WTC11 (cell line): Measurements from ENCODE around the gene HPS3.
"Not testable (repeated sequence)": the region's sequence is repeated elsewhere in the genome, so short reads cannot be mapped to it uniquely, and the experiment has no call there.

Source experiments
- AFF4 ChIP-seq: sonication (generic); formaldehyde crosslinking; IDR thresholded peaks from 2 replicates; pipeline ENCODE4 v1.8.1; 2023; ENCODE audit warnings: mild to moderate bottlenecking, missing genetic modification reagents, borderline replicate concordance
- CTCF ChIP-seq: fragments of 200-600 bp; IDR thresholded peaks from 2 replicates; pipeline ENCODE4 v1.8.0; 2022; ENCODE audit warnings: antibody characterized with exemption
- EMX1 ChIP-seq: fragments of 250-450 bp; sonication (Bioruptor Pico); IDR thresholded peaks from 2 replicates; pipeline ENCODE4 v1.8.0; 2021; ENCODE audit warnings: mild to moderate bottlenecking
- ESRRA ChIP-seq: sonication (generic); formaldehyde crosslinking; IDR thresholded peaks from 2 replicates; pipeline ENCODE4 v1.8.1; 2022; ENCODE audit warnings: mild to moderate bottlenecking, missing genetic modification reagents, borderline replicate concordance
- FOXP4 ChIP-seq: sonication (generic); formaldehyde crosslinking; IDR thresholded peaks from 2 replicates; pipeline ENCODE4 v1.8.0; 2022; ENCODE audit warnings: mild to moderate bottlenecking, missing genetic modification reagents
- NFYB ChIP-seq: sonication (generic); formaldehyde crosslinking; conservative IDR thresholded peaks from 2 replicates; pipeline ENCODE4 v1.8.0; 2022; ENCODE audit warnings: low read depth, missing genetic modification reagents
- NR3C1 ChIP-seq: sonication (generic); formaldehyde crosslinking; conservative IDR thresholded peaks from 2 replicates; pipeline ENCODE4 v1.8.1; 2023; ENCODE audit warnings: low read depth, mild to moderate bottlenecking, missing genetic modification reagents
- TCF7 ChIP-seq: sonication (generic); formaldehyde crosslinking; IDR thresholded peaks from 2 replicates; pipeline ENCODE4 v1.8.0; 2022; ENCODE audit warnings: mild to moderate bottlenecking, low read depth, missing genetic modification reagents, moderate library complexity
- ZNF281 ChIP-seq: sonication (generic); formaldehyde crosslinking; IDR thresholded peaks from 2 replicates; pipeline ENCODE4 v1.8.0; 2023; ENCODE audit warnings: mild to moderate bottlenecking, missing genetic modification reagents

GRCh38 chr3:149097987-149098386 is 31.5 kb upstream of the HPS3 start:
- TF ChIP-seq NR3C1 (CRISPR knock-in tag); CTCF; ESRRA; EMX1 (CRISPR knock-in tag); NFYB (CRISPR knock-in tag); AFF4 (CRISPR knock-in tag); FOXP4; ZNF281 (CRISPR knock-in tag); TCF7 (CRISPR knock-in tag): not testable (repeated sequence)
